ENCODE measurements around the gene PNMA6E.

Gene PNMA6E

DNA sequence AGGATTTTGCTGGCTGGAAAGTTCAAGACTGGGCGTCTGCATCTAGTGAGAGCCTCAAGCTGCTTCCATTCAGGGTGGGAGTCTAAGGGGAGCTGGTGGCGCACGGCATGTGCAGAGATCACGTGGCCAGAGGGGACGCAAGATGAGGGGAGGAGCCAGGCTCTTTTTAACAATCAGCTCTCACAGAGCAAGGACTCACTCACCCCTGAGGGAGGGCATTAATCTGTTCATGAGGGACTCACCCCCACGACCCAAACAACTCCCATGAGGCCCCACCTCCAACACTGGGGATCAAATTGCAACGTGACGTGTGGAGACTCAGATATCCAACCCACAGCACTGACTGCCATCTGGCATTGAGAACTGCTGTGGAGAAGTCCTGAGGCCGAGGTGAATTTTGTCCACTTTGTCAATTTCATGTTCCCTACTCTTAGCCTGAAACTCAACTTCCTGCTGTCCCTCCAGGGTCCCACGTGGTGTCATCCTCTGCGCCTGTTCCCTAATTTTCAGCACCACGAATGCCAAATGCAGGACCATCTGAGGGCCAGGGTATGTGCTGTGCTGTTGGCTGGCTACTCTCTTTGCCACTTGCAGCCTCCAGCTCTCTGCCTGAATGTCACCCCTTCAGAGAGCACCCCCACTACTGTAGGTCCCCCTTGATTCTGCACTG is 15.8 kb upstream of the PNMA6E start:
- no peaks in the 10 kb centered on the region for H3K27me3 ChIP-seq (ENCODE audit: low read length)
- no peaks in the 10 kb centered on the region for H3F3A ChIP-seq (ENCODE audit: insufficient read depth)
- no peak overlapping the region for H2AFZ ChIP-seq (ENCODE audit: low read depth, low read length, severe bottlenecking)
- H3K4me3 ChIP-seq (ENCODE audit: insufficient read depth, low read length, poor library complexity, severe bottlenecking), result no peak overlapping the region
- no peaks in the 10 kb centered on the region for H3K36me3 ChIP-seq (ENCODE audit: low read length)
- H3K79me2 ChIP-seq (ENCODE audit: insufficient read depth, low read length), result no peaks in the 10 kb centered on the region
- no peaks in the 10 kb centered on the region for H4K20me1 ChIP-seq (ENCODE audit: low read depth, low read length)
- no peak overlapping the region for H3K4me2 ChIP-seq (ENCODE audit: low read depth, low read length, poor library complexity, severe bottlenecking)
- no peak overlapping the region for H3K9ac ChIP-seq (ENCODE audit: low read length)
- H3K27ac ChIP-seq (ENCODE audit: low read depth, low read length), result no peak overlapping the region
- no peaks in the 10 kb centered on the region for H3K9me2 ChIP-seq (replicated peaks; ENCODE audit: insufficient read depth, low read length)
- no peaks in the 10 kb centered on the region for H3K9me3 ChIP-seq (ENCODE audit: insufficient read depth, low read length)
- TF ChIP-seq, protein P1, sequence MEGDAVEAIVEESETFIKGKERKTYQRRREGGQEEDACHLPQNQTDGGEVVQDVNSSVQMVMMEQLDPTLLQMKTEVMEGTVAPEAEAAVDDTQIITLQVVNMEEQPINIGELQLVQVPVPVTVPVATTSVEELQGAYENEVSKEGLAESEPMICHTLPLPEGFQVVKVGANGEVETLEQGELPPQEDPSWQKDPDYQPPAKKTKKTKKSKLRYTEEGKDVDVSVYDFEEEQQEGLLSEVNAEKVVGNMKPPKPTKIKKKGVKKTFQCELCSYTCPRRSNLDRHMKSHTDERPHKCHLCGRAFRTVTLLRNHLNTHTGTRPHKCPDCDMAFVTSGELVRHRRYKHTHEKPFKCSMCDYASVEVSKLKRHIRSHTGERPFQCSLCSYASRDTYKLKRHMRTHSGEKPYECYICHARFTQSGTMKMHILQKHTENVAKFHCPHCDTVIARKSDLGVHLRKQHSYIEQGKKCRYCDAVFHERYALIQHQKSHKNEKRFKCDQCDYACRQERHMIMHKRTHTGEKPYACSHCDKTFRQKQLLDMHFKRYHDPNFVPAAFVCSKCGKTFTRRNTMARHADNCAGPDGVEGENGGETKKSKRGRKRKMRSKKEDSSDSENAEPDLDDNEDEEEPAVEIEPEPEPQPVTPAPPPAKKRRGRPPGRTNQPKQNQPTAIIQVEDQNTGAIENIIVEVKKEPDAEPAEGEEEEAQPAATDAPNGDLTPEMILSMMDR (IDR thresholded peaks at IDR 0.05; ENCODE audit: insufficient read depth, low read length, poor library complexity, severe bottlenecking), result no peak
- no peak for TF ChIP-seq EZH2phosphoT487 (conservative IDR thresholded peaks at IDR 0.05; ENCODE audit: low read length)

DNA sequence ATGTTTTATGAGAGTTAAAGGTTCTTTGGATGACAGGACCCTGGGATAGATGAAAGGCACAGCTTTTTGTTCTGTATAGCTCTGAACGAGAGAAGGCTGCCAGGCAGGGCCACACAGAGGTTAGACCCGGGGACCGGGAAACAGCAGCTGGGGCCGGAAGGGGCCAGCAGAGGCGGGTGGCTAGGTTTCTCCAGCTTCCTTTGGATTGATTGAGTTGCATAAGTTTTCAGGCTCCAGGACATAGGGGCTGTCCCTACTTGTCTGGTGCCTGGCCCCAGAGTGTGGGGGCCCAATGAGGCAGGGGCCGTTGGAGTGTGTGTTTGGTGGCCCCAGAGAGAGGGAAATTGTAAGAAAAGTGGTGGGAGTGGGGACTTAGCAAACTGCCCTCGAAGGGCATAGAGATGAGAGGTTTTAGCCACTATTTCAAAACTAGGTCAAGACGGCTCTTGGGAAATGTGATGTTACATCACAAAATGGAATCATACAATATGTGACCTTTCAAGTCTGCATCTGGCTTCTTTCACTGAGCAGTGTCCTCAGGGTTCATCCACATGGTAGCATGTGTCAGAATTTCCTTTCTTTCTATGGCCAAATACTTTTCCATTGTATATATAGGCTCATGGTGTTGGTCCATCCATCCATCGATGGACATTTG is 13.8 kb upstream of the PNMA6E start:
- H3K27me3 ChIP-seq (ENCODE audit: low read length), result no peaks in the 10 kb centered on the region
- no peak overlapping the region for H3K4me3 ChIP-seq (ENCODE audit: insufficient read depth, low read length, poor library complexity, severe bottlenecking)
- no peak overlapping the region for H2AFZ ChIP-seq (ENCODE audit: low read depth, low read length, severe bottlenecking)
- TF ChIP-seq, protein P1 (IDR thresholded peaks at IDR 0.05; ENCODE audit: insufficient read depth, low read length, poor library complexity, severe bottlenecking), result no peak
- no peak for TF ChIP-seq EZH2phosphoT487 (conservative IDR thresholded peaks at IDR 0.05; ENCODE audit: low read length)
- no peaks in the 10 kb centered on the region for H3F3A ChIP-seq (ENCODE audit: insufficient read depth)
- no peak overlapping the region for H3K4me2 ChIP-seq (ENCODE audit: low read depth, low read length, poor library complexity, severe bottlenecking)
- no peaks in the 10 kb centered on the region for H4K20me1 ChIP-seq (ENCODE audit: low read depth, low read length)
- H3K9me3 ChIP-seq (ENCODE audit: insufficient read depth, low read length), result no peaks in the 10 kb centered on the region
- no peaks in the 10 kb centered on the region for H3K36me3 ChIP-seq (ENCODE audit: low read length)
- H3K9ac ChIP-seq (ENCODE audit: low read length), result no peak overlapping the region
- H3K79me2 ChIP-seq (ENCODE audit: insufficient read depth, low read length), result no peaks in the 10 kb centered on the region
- no peaks in the 10 kb centered on the region for H3K9me2 ChIP-seq (replicated peaks; ENCODE audit: insufficient read depth, low read length)
- no peak overlapping the region for H3K27ac ChIP-seq (ENCODE audit: low read depth, low read length)

DNA sequence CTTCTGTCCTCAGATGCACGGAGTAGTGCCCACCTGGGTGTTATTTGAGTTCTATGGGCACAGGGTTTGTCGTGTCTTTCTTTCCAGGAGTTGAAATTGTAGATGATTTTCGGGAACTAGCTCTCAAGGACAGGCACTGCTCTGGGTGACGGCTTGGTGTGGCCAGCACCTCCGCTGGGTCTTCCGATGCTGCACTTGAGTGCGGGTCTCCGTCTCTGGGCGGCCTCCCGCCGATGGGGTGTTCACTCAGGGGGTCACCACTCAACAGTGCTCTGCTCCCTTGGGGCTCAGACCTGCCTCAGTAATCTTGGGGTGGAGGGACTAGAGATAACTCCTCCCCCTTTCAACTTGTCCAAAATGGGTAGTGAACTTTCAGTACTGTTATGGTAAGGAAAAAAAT is 12.6 kb upstream of the PNMA6E start:
- H2AFZ ChIP-seq (ENCODE audit: low read depth, low read length, severe bottlenecking), result no peak overlapping the region
- no peaks in the 10 kb centered on the region for H3K79me2 ChIP-seq (ENCODE audit: insufficient read depth, low read length)
- no peak for TF ChIP-seq EZH2phosphoT487 (conservative IDR thresholded peaks at IDR 0.05; ENCODE audit: low read length)
- TF ChIP-seq, protein P1 (IDR thresholded peaks at IDR 0.05; ENCODE audit: insufficient read depth, low read length, poor library complexity, severe bottlenecking), result no peak
- H3K9ac ChIP-seq (ENCODE audit: low read length), result no peak overlapping the region
- no peaks in the 10 kb centered on the region for H3K9me2 ChIP-seq (replicated peaks; ENCODE audit: insufficient read depth, low read length)
- H3K27me3 ChIP-seq (ENCODE audit: low read length), result no peaks in the 10 kb centered on the region
- H3K36me3 ChIP-seq (ENCODE audit: low read length), result no peaks in the 10 kb centered on the region
- no peaks in the 10 kb centered on the region for H3F3A ChIP-seq (ENCODE audit: insufficient read depth)
- no peaks in the 10 kb centered on the region for H4K20me1 ChIP-seq (ENCODE audit: low read depth, low read length)
- no peak overlapping the region for H3K4me3 ChIP-seq (ENCODE audit: insufficient read depth, low read length, poor library complexity, severe bottlenecking)
- H3K9me3 ChIP-seq (ENCODE audit: insufficient read depth, low read length), result no peaks in the 10 kb centered on the region
- no peak overlapping the region for H3K27ac ChIP-seq (ENCODE audit: low read depth, low read length)
- H3K4me2 ChIP-seq (ENCODE audit: low read depth, low read length, poor library complexity, severe bottlenecking), result no peak overlapping the region

All from SU-DHL-6 (cell line).